ENCODE data around the gene SMG7. TPM values are rescaled to one million over a fixed set of nuclear protein-coding genes. Genes with fewer than 3 reads are reported as not detected.
A peak's percentile ranks its signal among the peaks of the same experiment; 100 is the strongest.

SMG7 gene
- total and polyA plus RNA-seq, 10 of the 15 experiments (the other 5 are each of a cell fraction or from before 2014, with no cell fraction given): 9.5 to 65.4 (median 42.7) TPM

- 0 out of 2 replicates have a peak, but pooled peaks have one; percentile 8 for TF ChIP-seq ZNF687 (IDR thresholded peaks at IDR 0.05)
Measured at GRCh38 chr1:183592733-183593132, 120.4 kb downstream of the SMG7 start (continued).

GRCh38 chr1:183593356-183593755 lies 121.1 kb downstream of the SMG7 start:
- CTCF ChIA-PET: interaction anchor here (1.1 to 8.9 kb wide), 3 partner anchors 13 to 41 kb away, joined by 5 to 152 read pairs (median 5); no protein-coding TSS in a partner anchor
- intact Hi-C loops (cut with micrococcal nuclease; ENCODE audit: unreplicated experiment): loop anchor here (5.0 kb wide), 1 partner anchor 304 kb away; no protein-coding TSS in a partner anchor
- 0 out of 2 replicates have a peak, but pooled peaks have one; percentile 27 for TF ChIP-seq ZBED1 (IDR thresholded peaks at IDR 0.05; ENCODE audit: borderline replicate concordance)
- TF ChIP-seq RFX5 (IDR thresholded peaks at IDR 0.05; ENCODE audit: low read depth, low read length): no peak
- TF ChIP-seq SREBF2 (IDR thresholded peaks at IDR 0.05; ENCODE audit: low read length): no peak
- TF ChIP-seq SRF (IDR thresholded peaks at IDR 0.05; ENCODE audit: low read depth in 2 of 2, low read length in 2 of 2): no peak
- no peak for TF ChIP-seq RBBP5 (conservative IDR thresholded peaks at IDR 0.05)
- TF ChIP-seq TCF12 (IDR thresholded peaks at IDR 0.05; ENCODE audit: low read depth, low read length): no peak
- no peak for TF ChIP-seq FOXM1 (IDR thresholded peaks at IDR 0.05; ENCODE audit: low read depth, low read length)
- TF ChIP-seq HCFC1 (IDR thresholded peaks at IDR 0.05; ENCODE audit: low read length): no peak
- peak; percentile 10; the same call in 1 of the 2 replicates for TF ChIP-seq RAD21 (IDR thresholded peaks at IDR 0.05; ENCODE audit: insufficient read depth, low read depth, low read length)
- no peak for TF ChIP-seq STAT1 (conservative IDR thresholded peaks at IDR 0.05)
- TF ChIP-seq RCOR1 (conservative IDR thresholded peaks at IDR 0.05; ENCODE audit: low read depth, low read length): no peak
- TF ChIP-seq CBFB (IDR thresholded peaks at IDR 0.05; ENCODE audit: low read depth): no peak
- TF ChIP-seq CTCF (IDR thresholded peaks at IDR 0.05 in 2 of 3, conservative IDR thresholded peaks at IDR 0.05 in 1 of 3; ENCODE audit: control insufficient read depth in 2 of 3, extremely low read depth in 1 of 3, insufficient read depth in 1 of 3, low read depth in 3 of 3, low read length in 3 of 3): no peak
- TF ChIP-seq BHLHE40 (IDR thresholded peaks at IDR 0.05; ENCODE audit: borderline replicate concordance in 1 of 2, low read depth in 2 of 2, low read length in 1 of 2): peak; percentile 55 to 80; a peak in 3 of 4 replicates
- no peak for TF ChIP-seq FOS (IDR thresholded peaks at IDR 0.05; ENCODE audit: borderline replicate concordance, extremely low read depth, insufficient read length)
- peak; percentile 96 for TF ChIP-seq SPI1 (IDR thresholded peaks at IDR 0.05; ENCODE audit: borderline replicate concordance, insufficient read depth, low read depth, low read length)

More at GRCh38 chr1:183593356-183593755, 121.1 kb downstream of the SMG7 start:
- Histone ChIP-seq H4K20me1 (ENCODE audit: control insufficient read depth, insufficient read depth) (no peaks in the 10 kb centered on the region), H3K36me3 (ENCODE audit: control insufficient read depth in 2 of 2, insufficient read depth in 2 of 2, low read length in 1 of 2) (no peaks in the 10 kb centered on the region), H3K4me2 (ENCODE audit: control insufficient read depth, insufficient read depth) (peak overlapping the region; percentile 67), H3K9ac (ENCODE audit: control insufficient read depth, insufficient read depth, low read length) (no peak overlapping the region), H3K27me3 (replicated peaks in 1 of 2; ENCODE audit: control insufficient read depth in 2 of 2, insufficient read depth in 2 of 2, low read length in 1 of 2) (no peaks in the 10 kb centered on the region), H2AFZ (ENCODE audit: control insufficient read depth, low read depth, low read length) (peak overlapping the region; percentile 42; the same call in 1 of the 2 replicates), H3K27ac (ENCODE audit: control insufficient read depth, insufficient read depth) (peak overlapping the region; percentile 71), H3K9me3 (replicated peaks; ENCODE audit: control insufficient read depth, insufficient read depth, low read length) (no peaks in the 10 kb centered on the region; the same call in 2 of the 3 replicates), H3K4me3 (peak overlapping the region; percentile 0; the same call in 1 of the 2 replicates), H3K79me2 (ENCODE audit: control insufficient read depth, insufficient read depth, low read length) (peaks cover 10% of the 10 kb centered on the region), H3K4me1 (ENCODE audit: control insufficient read depth, insufficient read depth, low read length) (peaks cover 55% of the 10 kb centered on the region)
- ChIA-PET RAD21 (ENCODE audit: unreplicated experiment) (interaction anchor here (4.1 to 9.5 kb wide), 2 partner anchors 8 to 15 kb away, joined by 24 to 188 read pairs; no protein-coding TSS in a partner anchor), SMC1A (ENCODE audit: uncharacterized antibody, unreplicated experiment) (interaction anchor here (0.7 to 11.7 kb wide), 5 partner anchors 10 to 120 kb away, joined by 3 to 363 read pairs (median 3); no protein-coding TSS in a partner anchor), POLR2A (interaction anchor here (1.1 to 12.1 kb wide), 4 partner anchors 13 to 318 kb away, joined by 3 to 199 read pairs (median 3); partner anchors contain the start of gene SMG7)
- no TSS peak for BruUV-seq (replicated peaks)
- WGBS (ENCODE audit: insufficient coverage, insufficient replicate concordance, low lambda C conversion rate, missing lambda C conversion rate): 6% methylated on average over 3 of the region's 3 CpGs
- no peak for FAIRE-seq
- DNase-seq (ENCODE audit: low read depth, low spot score): peak; percentile 68
- ATAC-seq: peak; percentile 58
- in situ Hi-C loops (cut with MboI): no loop called here

All from GM12878 (cell line).